A549 treated with dexamethasone at 1 μM for 4 hours (cell line): Measurements from ENCODE around the gene COPS4. TPM values are rescaled to one million over a fixed set of nuclear protein-coding genes. Genes with fewer than 3 reads are reported as not detected.

Experiments used
- total RNA-seq: library from RNA; stranded (reverse); fragments of 200-300 nt; extraction: Qiagen RNA extraction; gene quantifications from 5 replicates; pipeline ENCODE4 v1.2.3, GENCODE V29; 2022

The COPS4 gene
- total RNA-seq, result 23.2 to 35.9 TPM (median 24.7 TPM) in 5 replicates

GRCh38 chr4:83034630-83035494 lies at the start of gene COPS4:
COPS4 (plus strand) TSS chr4:83035183; CDS start chr4:83035225, 42 bp downstream.

GRCh38 chr4:83010522-83011318 lies 24.3 kb upstream of the COPS4 start, which contains the start of gene LIN54:
LIN54 (minus strand) TSS chr4:83010823; CDS start chr4:82984844, 25,979 bp downstream.

GRCh38 chr4:83114576-83114975 lies 79.6 kb downstream of the COPS4 start, which contains the start of gene PLAC8:
PLAC8 (minus strand) TSS chr4:83114729; CDS start chr4:83107921, 6,808 bp downstream.

Other genes with a start within 250 kb of the COPS4 start
- gene SCD5, start 236.4 kb upstream of the COPS4 start, total RNA-seq, result 6.3 to 8.2 TPM (median 7.7 TPM) in 5 replicates
- gene SEC31A, start 144.0 kb upstream of the COPS4 start, total RNA-seq, result 70.2 to 106 TPM (median 100 TPM) in 5 replicates
- gene THAP9, start 134.4 kb upstream of the COPS4 start, total RNA-seq, result 1.6 to 2.0 TPM (median 1.8 TPM) in 5 replicates
- gene LIN54, start 24.4 kb upstream of the COPS4 start, total RNA-seq, result 6.0 to 9.7 TPM (median 8.6 TPM) in 5 replicates
- gene PLAC8, start 79.5 kb downstream of the COPS4 start, total RNA-seq, result 0.74 to 1.2 TPM (median 0.96 TPM) in 5 replicates
- gene COQ2, start 249.6 kb downstream of the COPS4 start, total RNA-seq, result 18.5 to 22.6 TPM (median 21.7 TPM) in 5 replicates